IMR-90 (cell line): ENCODE measurements around the gene SYNPO2. TPM values are rescaled to one million over a fixed set of nuclear protein-coding genes. Genes with fewer than 3 reads are reported as not detected.
A peak's percentile ranks its signal among the peaks of the same experiment; 100 is the strongest.

Source experiments
- ATAC-seq: fragments of 200-7000 bp; cut with Tn5 transposase; 2 replicates; pipeline ENCODE4 v1.9.1; 2020; ENCODE audit warnings: low read depth, mild to moderate bottlenecking, moderate library complexity
- BruUV-seq: library from RNA; stranded (reverse); fragments of 400-500 nt; replicated peaks from 2 replicates; lab custom pipeline; 2021; lab: Mats Ljungman, UMichigan
- CTCF ChIA-PET: fragments of 300-600 bp; formaldehyde crosslinking; extraction: SDS; loops from one replicate; lab custom pipeline; 2021; ENCODE audit warnings: antibody characterized with exemption; lab: Yijun Ruan, JAX
- POLR2A ChIA-PET: fragments of 300-600 bp; sonication (Branson Sonifier 250); formaldehyde crosslinking; loops from one replicate; lab custom pipeline; 2022; ENCODE audit warnings: antibody characterized with exemption; ENCODE audit not compliant: unreplicated experiment; lab: Charles Lee
- DNase-seq: peaks from one replicate; pipeline ENCODE4 v3.0.0; 2013
- H2AFZ ChIP-seq: replicated peaks from 2 replicates; pipeline ENCODE3; 2013; ENCODE audit warnings: low read length, mild to moderate bottlenecking; ENCODE audit not compliant: poor library complexity
- H2AK5ac ChIP-seq: 2 replicates; pipeline ENCODE4 v1.6.1; 2013; ENCODE audit warnings: low read depth, low read length, inconsistent platforms
- H2AK9ac ChIP-seq: replicated peaks from 2 replicates; pipeline ENCODE3; 2013; ENCODE audit warnings: mild to moderate bottlenecking, low read depth, low read length, moderate library complexity; ENCODE audit not compliant: poor library complexity
- H2BK120ac ChIP-seq: 2 replicates; pipeline ENCODE4 v1.6.1; 2013; ENCODE audit warnings: low read depth, low read length, inconsistent platforms
- H2BK15ac ChIP-seq: 3 replicates; pipeline ENCODE4 v1.6.1; 2013; ENCODE audit warnings: low read depth, low read length, inconsistent platforms
- H2BK20ac ChIP-seq: 2 replicates; pipeline ENCODE4 v1.6.1; 2013; ENCODE audit warnings: low read depth, mild to moderate bottlenecking, inconsistent platforms, low read length, moderate library complexity
- H2BK5ac ChIP-seq: 2 replicates; pipeline ENCODE4 v1.6.1; 2013; ENCODE audit warnings: mild to moderate bottlenecking, low read depth, low read length, inconsistent platforms; ENCODE audit not compliant: poor library complexity, severe bottlenecking
- H3K14ac ChIP-seq: replicated peaks from 2 replicates; pipeline ENCODE4 v1.6.1; 2013; ENCODE audit warnings: low read depth, low read length, inconsistent platforms
- H3K18ac ChIP-seq: 2 replicates; pipeline ENCODE4 v1.6.1; 2013; ENCODE audit warnings: low read depth, low read length, control low read depth
- H3K23ac ChIP-seq: 2 replicates; pipeline ENCODE4 v1.6.1; 2013; ENCODE audit warnings: low read depth, low read length, inconsistent platforms
- H3K27ac ChIP-seq: 2 replicates; pipeline ENCODE4 v1.5.1; 2013; ENCODE audit warnings: mild to moderate bottlenecking, control low read depth, low read length; ENCODE audit not compliant: insufficient read depth
- H3K27me3 ChIP-seq: 2 replicates; pipeline ENCODE4 v1.6.1; 2013; ENCODE audit warnings: low read length; ENCODE audit not compliant: control insufficient read depth, insufficient read depth
- H3K36me3 ChIP-seq: 2 replicates; pipeline ENCODE4 v1.6.1; 2013; ENCODE audit warnings: low read length, mixed read lengths; ENCODE audit not compliant: control insufficient read depth, insufficient read depth
- H3K4ac ChIP-seq: 2 replicates; pipeline ENCODE4 v1.6.1; 2013; ENCODE audit warnings: low read depth, low read length, inconsistent platforms
- H3K4me1 ChIP-seq: 2 replicates; pipeline ENCODE4 v1.6.1; 2013; ENCODE audit warnings: low read length, mixed read lengths; ENCODE audit not compliant: control insufficient read depth, insufficient read depth
- H3K4me2 ChIP-seq: 2 replicates; pipeline ENCODE4 v1.6.1; 2013; ENCODE audit warnings: low read depth, mild to moderate bottlenecking, control low read depth, low read length, moderate library complexity
- H3K4me3 ChIP-seq: 2 replicates; pipeline ENCODE4 v1.5.1; 2013; ENCODE audit warnings: low read depth, mild to moderate bottlenecking, control low read depth, low read length, moderate library complexity; ENCODE audit not compliant: insufficient read depth
- H3K56ac ChIP-seq: 2 replicates; pipeline ENCODE4 v1.6.1; 2013; ENCODE audit warnings: low read length, inconsistent platforms; ENCODE audit not compliant: insufficient read depth; ENCODE audit errors: extremely low read depth
- H3K79me1 ChIP-seq, 2 experiments: 2 replicates each; pipeline ENCODE4 v1.6.1; 2013; ENCODE audit warnings: low read length in 2 of 2, inconsistent platforms in 1 of 2, low read depth in 1 of 2
- H3K9ac ChIP-seq: 2 replicates; pipeline ENCODE4 v1.6.1; 2013; ENCODE audit warnings: low read depth, low read length, control low read depth
- H3K9me1 ChIP-seq: 2 replicates; pipeline ENCODE4 v1.6.1; 2013; ENCODE audit warnings: low read length, inconsistent platforms; ENCODE audit not compliant: insufficient read depth
- H3K9me3 ChIP-seq: 2 replicates; pipeline ENCODE4 v1.6.1; 2013; ENCODE audit warnings: low read length; ENCODE audit not compliant: control insufficient read depth, insufficient read depth
- H4K20me1 ChIP-seq: 2 replicates; pipeline ENCODE4 v1.6.1; 2013; ENCODE audit warnings: low read length, inconsistent platforms; ENCODE audit not compliant: insufficient read depth
- H4K5ac ChIP-seq: 2 replicates; pipeline ENCODE4 v1.6.1; 2013; ENCODE audit warnings: mild to moderate bottlenecking, low read depth, low read length, control low read depth
- H4K8ac ChIP-seq, 2 experiments: 2 replicates each; pipeline ENCODE4 v1.6.1; 2013; ENCODE audit warnings: low read depth in 2 of 2, low read length in 2 of 2, control low read depth in 1 of 2, inconsistent platforms in 1 of 2
- H4K91ac ChIP-seq: 2 replicates; pipeline ENCODE4 v1.6.1; 2013; ENCODE audit warnings: low read depth, low read length, inconsistent platforms; ENCODE audit not compliant: insufficient read depth
- BHLHE40 ChIP-seq: fragments of 150-350 bp; IDR thresholded peaks from 2 replicates; pipeline ENCODE4 v1.6.1; 2016; ENCODE audit warnings: mild to moderate bottlenecking, low read depth, low read length
- CEBPB ChIP-seq: IDR thresholded peaks from 2 replicates; pipeline ENCODE4 v1.6.1; 2012; ENCODE audit warnings: low read depth, low read length, improper control_type of control experiment
- CHD1 ChIP-seq: IDR thresholded peaks from 2 replicates; pipeline ENCODE4 v1.6.1; 2012; ENCODE audit warnings: low read depth, low read length, improper control_type of control experiment
- FOS ChIP-seq: fragments of 150-350 bp; IDR thresholded peaks from 2 replicates; pipeline ENCODE4 v1.6.1; 2016; ENCODE audit warnings: low read depth, low read length
- MAFK ChIP-seq: IDR thresholded peaks from 2 replicates; pipeline ENCODE4 v1.6.1; 2012; ENCODE audit warnings: low read depth, low read length, improper control_type of control experiment
- MAZ ChIP-seq: IDR thresholded peaks from 2 replicates; pipeline ENCODE4 v1.6.1; 2012; ENCODE audit warnings: low read depth, mild to moderate bottlenecking, low read length, improper control_type of control experiment, moderate library complexity, borderline replicate concordance
- MXI1 ChIP-seq: IDR thresholded peaks from 2 replicates; pipeline ENCODE4 v1.6.1; 2012; ENCODE audit warnings: low read depth, mild to moderate bottlenecking, low read length, moderate library complexity, borderline replicate concordance
- NFE2L2 ChIP-seq: fragments of 150-350 bp; IDR thresholded peaks from 2 replicates; pipeline ENCODE4 v1.6.1; 2016; ENCODE audit warnings: low read depth, mild to moderate bottlenecking, low read length
- POLR2A ChIP-seq: IDR thresholded peaks from 2 replicates; pipeline ENCODE4 v1.6.1; 2012; ENCODE audit warnings: mild to moderate bottlenecking, low read depth, low read length
- RAD21 ChIP-seq: IDR thresholded peaks from 2 replicates; pipeline ENCODE4 v1.6.1; 2012; ENCODE audit warnings: low read length, improper control_type of control experiment
- RCOR1 ChIP-seq: IDR thresholded peaks from 2 replicates; pipeline ENCODE4 v1.6.1; 2012; ENCODE audit warnings: mild to moderate bottlenecking, low read length, improper control_type of control experiment; ENCODE audit not compliant: insufficient replicate concordance
- SMC3 ChIP-seq: fragments of 150-350 bp; IDR thresholded peaks from 2 replicates; pipeline ENCODE4 v1.6.1; 2016; ENCODE audit warnings: low read depth, mild to moderate bottlenecking, antibody characterized with exemption, low read length, moderate library complexity
- WGBS, 2 experiments: methylation state at CpG; one replicate each; pipeline versions ENCODE4 v1.1.5 to v1.1.7; 2013; ENCODE audit warnings: missing lambda C conversion rate in 2 of 2; ENCODE audit not compliant: insufficient read length in 1 of 2; ENCODE audit errors: extremely low coverage in 2 of 2; 5-methylcytosine and 5-hydroxymethylcytosine counted together
- dilution Hi-C: fragments of 300-500 bp; cut with HindIII; formaldehyde crosslinking; loops from one replicate; pipeline ENCODE4 v1.14.3; 2018; ENCODE audit warnings: low sequenced_read_pairs; ENCODE audit not compliant: unreplicated experiment
- in situ Hi-C: fragments of 300-500 bp; cut with MboI; formaldehyde crosslinking; loops from 3 replicates; pipeline ENCODE4 v1.14.3; 2019; ENCODE audit warnings: low sequenced_read_pairs, inconsistent platforms, mixed read lengths
- intact Hi-C: fragments of 100-400 bp; cut with micrococcal nuclease; formaldehyde crosslinking; loops from 2 replicates; pipeline ENCODE4 v1.10.0; 2022
- polyA plus RNA-seq, 3 experiments: library from polyadenylated mRNA; depleted of rRNA; stranded (reverse); fragments of >200 nt; gene quantifications; 2 replicates each; pipeline ENCODE4 v1.2.3, GENCODE V29; 2012; ENCODE audit warnings: low replicate concordance in 1 of 3
- total RNA-seq: library from RNA; depleted of rRNA; stranded (reverse); fragments of >200 nt; gene quantifications from 2 replicates; pipeline ENCODE4 v1.2.3, GENCODE V29; 2012
- TF ChIP-seq, protein P1 (sequence below): fragments of 150-350 bp; IDR thresholded peaks from 2 replicates; pipeline ENCODE4 v1.6.1; 2017; ENCODE audit warnings: mild to moderate bottlenecking, antibody characterized with exemption, low read length, low read depth
- TF ChIP-seq, protein P2 (sequence below): fragments of 150-350 bp; IDR thresholded peaks from 2 replicates; pipeline ENCODE4 v1.6.1; 2016; ENCODE audit warnings: low read depth, mild to moderate bottlenecking, low read length, moderate library complexity, borderline replicate concordance
- TF ChIP-seq, protein P3 (sequence below): conservative IDR thresholded peaks from 2 replicates; pipeline ENCODE4 v1.5.1; 2012; ENCODE audit warnings: mild to moderate bottlenecking, low read depth, low read length, improper control_type of control experiment

SYNPO2 gene
- total and polyA plus RNA-seq, 2 of the 4 experiments (the other 2 are of a cell fraction): 0.99 to 1.8 TPM

DNA sequence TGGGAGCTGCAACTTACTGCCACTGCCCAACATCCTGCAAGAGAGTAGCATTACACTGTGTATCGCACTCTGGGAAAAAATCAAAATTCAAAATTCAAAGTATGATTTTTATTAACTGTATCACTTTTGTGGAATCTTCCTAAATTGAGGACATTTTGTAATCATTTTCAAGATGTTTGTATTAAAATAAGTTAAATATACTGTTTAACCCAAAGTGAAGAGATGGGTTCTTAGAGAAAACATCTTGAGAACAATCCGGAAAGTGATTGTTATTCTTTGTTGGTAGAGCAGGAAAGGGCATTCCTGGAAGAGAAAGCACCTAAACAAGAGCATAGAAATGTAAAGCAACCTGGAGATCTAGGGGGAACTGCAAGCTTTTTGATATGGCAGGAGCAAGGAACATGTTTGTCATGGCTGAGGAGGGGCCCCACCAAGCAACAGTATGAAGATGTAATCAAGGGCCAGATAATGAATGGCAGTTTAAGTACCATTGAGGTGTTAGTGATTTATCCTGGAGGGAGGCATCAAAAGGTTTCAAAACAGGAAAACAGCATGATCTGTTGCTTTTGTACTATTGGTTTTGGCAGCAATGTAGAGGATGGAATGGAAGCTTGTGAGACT is 38.7 kb upstream of the SYNPO2 start:
- H3K27me3 ChIP-seq: no peaks in the 10 kb centered on the region
- POLR2A ChIA-PET: interaction anchor here (1.6 kb wide), 1 partner anchor 15 kb away, joined by 6 read pairs; no protein-coding TSS in a partner anchor
- no CpG with 5 or more reads among the region's 2 CpGs for WGBS, 2 experiments

More for the DNA sequence above, 38.7 kb upstream of the SYNPO2 start:
- H4K91ac ChIP-seq: no peak overlapping the region
- H2BK5ac ChIP-seq: no peak overlapping the region
- H4K8ac ChIP-seq: peak overlapping the region; percentile 78 to 88
- peak overlapping the region; percentile 95; the same call in 1 of the 2 replicates for H3K18ac ChIP-seq
- peak overlapping the region; percentile 70; the same call in 1 of the 2 replicates for H3K23ac ChIP-seq
- peak overlapping the region; percentile 74 for H2BK120ac ChIP-seq
- dilution Hi-C loops (no loop called here), intact Hi-C loops (no loop called here), in situ Hi-C loops (no loop called here)
- no peaks in the 10 kb centered on the region for H3K36me3 ChIP-seq
- no peak overlapping the region; the same call in 1 of the 2 replicates for H3K4ac ChIP-seq
- TF ChIP-seq FOS (no peak), BHLHE40 (no peak), MAZ (no peak), SMC3 (no peak), CEBPB (no peak), RCOR1 (no peak), NFE2L2 (no peak), MAFK (no peak), CHD1 (no peak), POLR2A (no peak), MXI1 (no peak), RAD21 (no peak)
- TF ChIP-seq, protein P1, sequence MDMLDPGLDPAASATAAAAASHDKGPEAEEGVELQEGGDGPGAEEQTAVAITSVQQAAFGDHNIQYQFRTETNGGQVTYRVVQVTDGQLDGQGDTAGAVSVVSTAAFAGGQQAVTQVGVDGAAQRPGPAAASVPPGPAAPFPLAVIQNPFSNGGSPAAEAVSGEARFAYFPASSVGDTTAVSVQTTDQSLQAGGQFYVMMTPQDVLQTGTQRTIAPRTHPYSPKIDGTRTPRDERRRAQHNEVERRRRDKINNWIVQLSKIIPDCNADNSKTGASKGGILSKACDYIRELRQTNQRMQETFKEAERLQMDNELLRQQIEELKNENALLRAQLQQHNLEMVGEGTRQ: no peak
- TF ChIP-seq, protein P2, sequence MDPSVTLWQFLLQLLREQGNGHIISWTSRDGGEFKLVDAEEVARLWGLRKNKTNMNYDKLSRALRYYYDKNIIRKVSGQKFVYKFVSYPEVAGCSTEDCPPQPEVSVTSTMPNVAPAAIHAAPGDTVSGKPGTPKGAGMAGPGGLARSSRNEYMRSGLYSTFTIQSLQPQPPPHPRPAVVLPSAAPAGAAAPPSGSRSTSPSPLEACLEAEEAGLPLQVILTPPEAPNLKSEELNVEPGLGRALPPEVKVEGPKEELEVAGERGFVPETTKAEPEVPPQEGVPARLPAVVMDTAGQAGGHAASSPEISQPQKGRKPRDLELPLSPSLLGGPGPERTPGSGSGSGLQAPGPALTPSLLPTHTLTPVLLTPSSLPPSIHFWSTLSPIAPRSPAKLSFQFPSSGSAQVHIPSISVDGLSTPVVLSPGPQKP: no peak
- TF ChIP-seq, protein P3, sequence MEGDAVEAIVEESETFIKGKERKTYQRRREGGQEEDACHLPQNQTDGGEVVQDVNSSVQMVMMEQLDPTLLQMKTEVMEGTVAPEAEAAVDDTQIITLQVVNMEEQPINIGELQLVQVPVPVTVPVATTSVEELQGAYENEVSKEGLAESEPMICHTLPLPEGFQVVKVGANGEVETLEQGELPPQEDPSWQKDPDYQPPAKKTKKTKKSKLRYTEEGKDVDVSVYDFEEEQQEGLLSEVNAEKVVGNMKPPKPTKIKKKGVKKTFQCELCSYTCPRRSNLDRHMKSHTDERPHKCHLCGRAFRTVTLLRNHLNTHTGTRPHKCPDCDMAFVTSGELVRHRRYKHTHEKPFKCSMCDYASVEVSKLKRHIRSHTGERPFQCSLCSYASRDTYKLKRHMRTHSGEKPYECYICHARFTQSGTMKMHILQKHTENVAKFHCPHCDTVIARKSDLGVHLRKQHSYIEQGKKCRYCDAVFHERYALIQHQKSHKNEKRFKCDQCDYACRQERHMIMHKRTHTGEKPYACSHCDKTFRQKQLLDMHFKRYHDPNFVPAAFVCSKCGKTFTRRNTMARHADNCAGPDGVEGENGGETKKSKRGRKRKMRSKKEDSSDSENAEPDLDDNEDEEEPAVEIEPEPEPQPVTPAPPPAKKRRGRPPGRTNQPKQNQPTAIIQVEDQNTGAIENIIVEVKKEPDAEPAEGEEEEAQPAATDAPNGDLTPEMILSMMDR: no peak
- no peak overlapping the region for H2AK9ac ChIP-seq
- peak overlapping the region; percentile 100 for H4K5ac ChIP-seq
- BruUV-seq: no TSS peak
- DNase-seq (no peak), ATAC-seq (no peak)
- peak overlapping the region; percentile 62 for H3K4me3 ChIP-seq
- no peaks in the 10 kb centered on the region for H3K79me1 ChIP-seq
- H2AFZ ChIP-seq: peak overlapping the region; percentile 83
- H3K56ac ChIP-seq: no peak overlapping the region
- H2BK20ac ChIP-seq: peak overlapping the region; percentile 62; the same call in 1 of the 2 replicates
- peaks cover 3% of the 10 kb centered on the region; the same call in 1 of the 2 replicates for H3K4me1 ChIP-seq
- H3K9me3 ChIP-seq: no peaks in the 10 kb centered on the region
- no peak overlapping the region for H3K27ac ChIP-seq
- no peaks in the 10 kb centered on the region for H4K20me1 ChIP-seq
- H3K9ac ChIP-seq: 0 out of 2 replicates have a peak overlapping the region, but pooled peaks have one; percentile 86
- CTCF ChIA-PET: interaction anchor here (1.1 to 2.0 kb wide), 2 partner anchors 13 to 15 kb away, joined by 3 to 7 read pairs; no protein-coding TSS in a partner anchor
- H3K9me1 ChIP-seq: 0 out of 2 replicates have a peak, but pooled peaks cover 4% of the 10 kb centered on the region
- H3K14ac ChIP-seq: peak overlapping the region; percentile 87
- peak overlapping the region; percentile 100 for H3K4me2 ChIP-seq
- H2AK5ac ChIP-seq: no peak overlapping the region
- no peak overlapping the region for H2BK15ac ChIP-seq
